IMR-90 (cell line): ENCODE data around the gene SFTPB.

Source experiments
- CTCF ChIP-seq: conservative IDR thresholded peaks from 2 replicates; pipeline ENCODE4 v1.5.1; 2012; ENCODE audit warnings: mild to moderate bottlenecking, low read depth, low read length, improper control_type of control experiment
- MAZ ChIP-seq: IDR thresholded peaks from 2 replicates; pipeline ENCODE4 v1.6.1; 2012; ENCODE audit warnings: low read depth, mild to moderate bottlenecking, low read length, improper control_type of control experiment, moderate library complexity, borderline replicate concordance
- POLR2A ChIP-seq: IDR thresholded peaks from 2 replicates; pipeline ENCODE4 v1.6.1; 2012; ENCODE audit warnings: mild to moderate bottlenecking, low read depth, low read length
- TF ChIP-seq, protein P1 (sequence below): fragments of 150-350 bp; IDR thresholded peaks from 2 replicates; pipeline ENCODE4 v1.6.1; 2017; ENCODE audit warnings: mild to moderate bottlenecking, antibody characterized with exemption, low read length, low read depth

DNA sequence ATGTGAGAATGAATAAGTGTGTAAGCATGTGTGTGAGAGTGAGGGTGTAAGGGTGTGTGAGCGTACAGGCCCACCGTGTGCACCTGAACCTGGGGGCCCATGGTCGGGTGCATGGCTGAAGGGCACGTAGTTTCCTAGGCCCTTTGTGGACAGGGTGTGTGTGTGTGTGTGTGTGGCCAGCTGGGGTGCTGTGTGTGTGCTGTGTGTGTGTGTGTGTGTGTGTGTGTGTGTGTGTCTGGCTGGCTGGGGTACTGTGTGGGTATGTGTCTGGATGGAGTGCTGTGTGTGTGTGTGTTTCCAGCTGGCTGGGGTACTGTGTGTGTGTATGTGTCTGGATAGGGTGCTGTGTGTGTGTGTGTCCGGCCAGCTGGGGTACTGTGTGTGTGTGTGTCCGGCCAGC lies 2.0 kb downstream of the SFTPB start:
- no peak for TF ChIP-seq CTCF
- no peak for TF ChIP-seq POLR2A
- no peak for TF ChIP-seq MAZ
- TF ChIP-seq, protein P1, sequence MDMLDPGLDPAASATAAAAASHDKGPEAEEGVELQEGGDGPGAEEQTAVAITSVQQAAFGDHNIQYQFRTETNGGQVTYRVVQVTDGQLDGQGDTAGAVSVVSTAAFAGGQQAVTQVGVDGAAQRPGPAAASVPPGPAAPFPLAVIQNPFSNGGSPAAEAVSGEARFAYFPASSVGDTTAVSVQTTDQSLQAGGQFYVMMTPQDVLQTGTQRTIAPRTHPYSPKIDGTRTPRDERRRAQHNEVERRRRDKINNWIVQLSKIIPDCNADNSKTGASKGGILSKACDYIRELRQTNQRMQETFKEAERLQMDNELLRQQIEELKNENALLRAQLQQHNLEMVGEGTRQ, result no peak
